ENCODE results near the gene ARHGEF10L.

Gene ARHGEF10L

DNA sequence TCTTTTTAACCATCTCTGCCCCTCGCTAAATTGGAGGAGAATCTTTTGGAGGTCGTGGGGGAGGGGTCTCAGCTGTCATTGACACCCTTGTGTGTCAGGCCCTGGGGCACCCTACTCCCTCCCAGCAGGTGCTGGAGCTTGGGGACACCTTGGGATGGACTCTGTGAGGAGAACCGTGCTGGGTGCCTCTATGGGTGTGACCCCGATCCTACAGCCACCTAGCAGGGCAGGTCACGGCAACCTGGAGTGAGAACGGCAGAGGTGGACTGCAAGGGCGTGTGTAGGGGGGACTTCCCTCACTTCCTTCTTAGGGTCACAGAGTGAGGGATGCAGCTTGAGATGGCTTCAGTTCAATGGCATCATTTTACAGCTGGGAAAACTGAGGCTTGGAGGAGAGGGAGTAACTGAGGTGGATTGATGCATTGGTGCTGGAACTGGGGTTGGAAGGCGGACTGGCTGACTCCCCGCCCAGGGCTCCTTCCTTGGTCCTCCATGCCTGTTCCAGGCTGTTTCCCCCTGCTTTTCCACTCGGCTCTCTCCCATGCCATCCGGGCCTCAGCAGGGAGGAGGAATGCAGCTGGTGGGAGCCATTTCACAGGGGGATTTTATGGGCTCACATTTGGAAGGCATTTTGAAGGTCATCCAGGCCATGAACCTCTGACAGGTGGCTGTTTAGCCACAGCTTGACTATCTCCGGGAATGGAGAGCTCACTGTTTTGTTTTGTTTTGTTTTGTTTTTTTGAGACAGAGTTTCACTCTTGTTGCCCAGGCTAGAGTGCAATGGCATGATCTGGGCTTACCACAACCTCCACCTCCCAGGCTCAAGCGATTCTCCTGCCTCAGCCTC lies 18.8 kb upstream of the ARHGEF10L start:
- DNase-seq: no peak

DNA sequence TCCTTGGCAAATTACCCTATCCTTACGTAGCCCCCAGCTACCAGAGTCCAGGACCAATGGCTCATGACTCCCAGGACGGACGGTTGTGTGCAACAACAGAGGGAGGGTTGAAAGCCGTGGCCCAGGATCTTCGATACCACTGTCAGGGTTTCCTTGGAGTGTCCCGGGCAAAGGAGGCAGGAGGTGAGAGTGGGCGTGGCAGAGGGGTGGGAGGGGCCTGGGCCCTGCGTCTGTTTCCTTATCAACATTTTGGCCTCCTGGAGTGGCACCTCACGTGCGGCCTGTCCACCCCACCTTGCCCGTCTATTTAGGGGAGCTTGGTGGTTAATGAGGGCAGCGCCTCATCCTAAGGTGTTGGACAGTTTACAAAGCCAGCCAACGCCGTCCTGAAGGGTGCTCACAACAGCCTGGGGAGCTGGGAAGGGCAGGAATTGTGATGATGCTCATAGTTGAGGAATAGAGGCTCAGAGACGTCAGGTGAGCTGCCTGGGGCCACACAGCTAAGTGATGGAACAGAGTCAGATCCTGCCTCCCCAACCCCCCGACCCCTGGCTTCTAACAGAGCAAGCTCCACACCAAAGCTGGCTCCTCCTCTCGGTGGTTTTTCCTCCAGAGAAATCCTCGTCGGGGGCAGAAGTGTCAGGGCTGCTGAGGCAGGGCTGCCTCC lies 17.4 kb upstream of the ARHGEF10L start:
- DNase-seq: no peak

DNA sequence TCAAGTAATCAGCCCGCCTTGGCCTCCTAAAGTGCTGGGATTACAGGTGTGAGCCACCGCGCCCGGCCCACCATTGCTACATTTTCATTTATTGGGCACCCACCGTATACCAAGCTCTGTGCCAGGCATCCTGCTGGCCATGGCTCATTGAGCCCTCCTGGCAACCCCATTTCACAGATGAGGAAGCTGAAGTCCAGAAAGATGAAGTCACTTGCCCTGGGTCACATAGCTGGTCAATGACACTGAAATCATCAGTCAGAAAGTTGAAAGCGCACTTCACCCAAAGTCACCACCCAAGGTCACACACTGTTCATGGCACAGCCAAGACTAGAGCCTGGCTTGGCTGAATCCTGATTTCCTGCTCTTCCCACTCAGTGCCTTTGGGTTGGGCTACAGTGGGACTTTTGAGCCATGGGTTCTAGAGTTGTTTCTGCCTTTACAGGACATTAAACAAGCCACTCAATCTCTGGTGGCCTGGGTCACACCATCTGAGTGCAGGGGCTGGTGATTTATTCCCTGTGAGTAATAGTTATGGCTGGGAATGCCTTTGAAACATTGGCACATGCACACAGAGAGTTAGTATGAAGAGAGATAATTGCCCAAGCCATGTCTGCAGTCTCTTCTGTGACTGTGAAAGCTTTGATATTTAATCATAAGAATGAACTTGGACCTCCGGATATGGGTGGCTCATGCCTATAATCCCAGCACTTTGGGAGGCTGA lies 16.0 kb upstream of the ARHGEF10L start:
- DNase-seq: no peak

DNA sequence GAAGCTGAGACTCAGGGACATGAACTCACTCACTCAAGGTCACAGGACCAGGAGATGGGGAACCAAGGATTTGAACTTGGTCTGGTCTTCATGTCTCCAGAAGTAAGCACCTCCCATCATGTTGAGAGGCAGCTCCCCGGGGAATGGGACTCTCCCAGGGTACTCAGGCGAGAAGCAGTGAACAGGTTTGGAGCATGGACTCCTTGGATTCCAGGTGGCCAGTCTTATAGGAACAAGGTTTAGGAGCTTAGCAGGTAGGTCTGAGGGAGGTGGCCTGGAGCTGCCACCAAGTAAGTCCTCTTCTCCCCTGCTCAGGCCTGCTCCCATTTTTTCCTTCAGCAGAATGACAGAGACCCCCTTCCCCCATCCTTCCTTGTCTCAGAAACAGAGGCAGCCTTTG lies 14.9 kb upstream of the ARHGEF10L start:
- DNase-seq: no peak

DNA sequence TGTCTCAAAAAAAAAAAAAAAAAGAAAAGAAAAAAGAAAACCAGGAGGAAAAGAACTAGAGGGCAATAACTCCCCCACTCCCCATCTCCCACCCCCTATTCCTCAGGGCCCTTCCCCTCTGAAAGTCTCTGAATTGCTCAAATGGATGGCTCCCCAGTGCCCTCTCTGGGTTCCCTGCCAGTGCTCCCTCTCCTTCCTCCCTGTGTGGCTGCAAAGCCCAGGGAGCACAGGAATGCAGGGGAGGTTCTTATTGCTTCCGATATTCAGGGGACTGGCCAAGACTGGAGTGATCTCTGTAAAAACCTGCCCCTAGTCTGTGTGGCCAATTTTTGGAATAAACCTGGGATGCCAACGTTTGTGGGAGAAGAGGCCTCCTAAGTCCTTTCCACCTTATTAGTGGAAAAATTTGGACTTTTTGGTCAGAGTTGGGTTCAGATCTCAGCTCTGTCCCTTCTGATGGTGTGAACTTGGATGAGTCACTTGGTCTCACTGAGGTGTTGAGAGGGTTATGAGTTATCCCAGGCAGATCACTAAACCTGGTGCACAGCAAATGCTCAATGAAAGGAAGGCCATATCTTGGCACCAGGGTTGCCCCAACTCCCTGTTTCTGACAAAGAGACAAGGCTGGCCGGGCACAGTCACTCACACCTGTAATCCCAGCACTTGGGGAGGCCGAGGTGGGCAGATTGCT lies 13.4 kb upstream of the ARHGEF10L start:
- no peak for DNase-seq

DNA sequence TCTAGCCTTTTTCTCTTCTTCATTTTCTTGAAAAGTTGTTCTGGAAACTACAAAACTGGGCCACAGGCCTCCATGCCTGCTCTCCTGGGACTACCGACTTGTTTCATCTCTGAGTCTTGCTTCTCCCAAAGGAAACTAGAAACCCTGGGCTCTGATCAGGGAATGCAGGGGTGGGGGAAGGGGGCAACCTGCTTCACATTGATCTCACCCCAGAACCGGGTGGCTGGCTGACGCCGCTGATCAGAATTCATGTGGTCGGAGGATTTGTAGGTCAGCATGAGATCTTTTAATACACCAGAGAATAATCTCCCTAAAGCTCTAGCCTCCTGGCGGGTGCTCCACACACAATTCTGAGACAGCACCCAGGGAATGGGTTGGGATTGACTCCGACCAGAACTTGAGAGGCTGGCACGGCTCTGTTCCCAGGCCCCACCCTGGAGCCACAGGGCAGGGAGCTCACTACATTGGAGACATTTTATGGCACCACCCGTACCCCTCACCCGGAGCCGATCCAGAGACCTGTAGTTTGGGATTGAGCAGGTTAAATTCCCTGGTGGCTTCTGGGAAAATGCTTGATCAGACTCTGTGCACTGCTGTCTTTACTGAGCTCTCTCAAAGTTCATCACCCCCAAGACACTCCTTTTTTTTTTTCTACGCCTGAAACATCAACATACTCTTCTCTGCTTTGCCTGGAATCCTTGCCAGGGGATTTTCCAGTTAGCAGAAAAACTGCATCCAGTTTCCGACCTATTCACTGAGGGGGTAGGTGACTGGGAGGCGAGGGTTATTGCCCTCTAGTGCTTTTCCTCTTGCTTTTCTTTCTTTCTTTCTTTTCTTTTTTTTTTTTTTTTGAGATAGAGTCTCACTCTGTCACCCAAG lies 12.2 kb upstream of the ARHGEF10L start:
- no peak for DNase-seq

DNA sequence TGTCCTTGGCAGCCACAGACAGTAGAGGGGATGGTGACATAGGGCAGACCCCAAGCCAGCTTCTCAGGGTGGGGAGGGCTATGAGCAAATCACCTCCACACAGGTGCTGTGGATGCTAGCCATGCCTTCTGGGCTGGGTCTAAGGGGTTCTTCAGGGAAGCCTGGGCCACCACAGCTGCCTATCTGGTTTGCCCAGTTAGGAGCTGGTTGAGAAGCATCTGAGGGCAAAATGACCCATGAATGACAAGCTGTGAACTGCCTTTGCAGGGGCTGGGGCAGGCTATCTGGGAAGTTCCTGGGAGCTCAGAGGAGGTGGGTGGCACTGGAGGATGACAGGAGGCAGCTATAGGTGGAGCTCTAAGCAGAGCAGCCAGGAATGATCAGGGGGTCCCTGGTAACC lies 10.1 kb upstream of the ARHGEF10L start:
- DNase-seq: no peak

DNA sequence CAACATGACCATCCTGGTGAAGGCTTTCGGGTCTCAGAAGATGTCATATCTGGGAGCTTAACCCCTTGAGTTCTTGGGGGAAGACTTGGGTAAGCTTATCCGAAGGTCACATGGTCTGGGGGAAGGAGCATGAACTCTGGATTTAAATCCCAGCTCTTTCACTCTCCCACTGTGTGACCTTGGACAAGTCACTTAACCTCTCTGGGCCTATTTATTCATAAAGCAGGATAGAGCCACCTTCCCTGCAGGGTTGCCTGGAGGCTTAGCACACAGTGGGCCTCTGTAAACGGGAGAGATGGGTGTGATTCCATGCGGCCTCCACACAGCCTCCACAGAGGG lies 8.2 kb upstream of the ARHGEF10L start:
- no peak for DNase-seq

DNA sequence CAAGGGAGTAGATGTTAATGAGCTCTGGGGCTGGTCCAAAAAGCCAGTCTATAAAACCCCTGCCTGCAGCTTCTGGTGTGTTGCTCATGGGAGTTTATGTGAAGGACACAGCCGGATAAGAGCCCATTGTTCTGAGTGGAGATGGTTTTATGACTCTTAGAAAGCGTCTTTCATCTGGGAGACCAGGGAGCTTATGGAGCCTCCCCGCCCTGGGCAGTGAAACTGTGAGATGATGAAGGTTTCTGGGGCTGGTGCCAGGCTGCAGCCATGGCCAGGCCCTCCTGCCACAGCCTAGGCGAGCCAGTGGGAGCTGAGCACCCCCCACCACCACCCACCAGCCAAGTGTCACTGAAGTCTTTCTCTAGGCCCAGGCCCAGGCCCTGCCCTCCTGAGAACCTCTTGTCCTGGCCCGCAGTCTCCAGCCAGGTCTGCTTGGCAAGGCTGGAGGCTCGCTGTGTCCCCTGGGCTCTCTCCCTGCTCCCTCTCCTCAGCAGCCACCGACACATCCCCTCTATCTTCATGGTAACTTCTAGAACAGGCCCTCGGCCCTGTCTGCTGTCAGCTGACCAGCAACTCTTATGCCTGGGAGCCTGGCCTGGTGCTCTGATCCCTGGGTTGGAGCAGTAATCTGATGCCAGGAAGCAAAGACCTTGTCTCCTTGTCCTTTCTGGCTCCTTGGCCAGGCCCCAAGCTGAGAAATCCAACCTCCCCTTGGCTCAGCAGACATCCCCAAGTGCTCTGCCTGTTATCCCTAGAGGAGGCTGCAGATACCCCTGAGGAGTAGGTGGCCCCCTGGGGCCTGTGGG lies 7.6 kb upstream of the ARHGEF10L start:
- peak in 52 of 56 donors; percentile 17 to 89 (median 68) for DNase-seq

DNA sequence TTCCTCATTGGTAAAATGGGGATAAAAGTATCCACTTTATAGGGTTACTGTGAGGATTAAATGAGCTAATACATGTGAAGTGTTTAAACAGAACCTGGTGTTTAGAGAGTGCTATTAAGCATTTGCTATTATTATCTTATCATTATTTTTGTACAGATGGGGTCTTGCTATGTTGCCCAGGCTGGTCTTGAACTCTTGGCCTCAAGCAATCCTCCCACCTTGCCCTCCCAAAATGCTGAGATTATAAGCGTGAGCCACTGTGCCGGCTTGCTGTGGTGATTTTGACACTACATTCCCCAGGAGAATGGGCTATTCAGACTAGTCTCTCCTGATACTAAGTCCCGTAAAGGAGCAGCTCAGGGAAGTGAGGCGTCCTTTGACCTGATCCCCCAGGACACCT lies 6.3 kb upstream of the ARHGEF10L start:
- DNase-seq: no peak

DNA sequence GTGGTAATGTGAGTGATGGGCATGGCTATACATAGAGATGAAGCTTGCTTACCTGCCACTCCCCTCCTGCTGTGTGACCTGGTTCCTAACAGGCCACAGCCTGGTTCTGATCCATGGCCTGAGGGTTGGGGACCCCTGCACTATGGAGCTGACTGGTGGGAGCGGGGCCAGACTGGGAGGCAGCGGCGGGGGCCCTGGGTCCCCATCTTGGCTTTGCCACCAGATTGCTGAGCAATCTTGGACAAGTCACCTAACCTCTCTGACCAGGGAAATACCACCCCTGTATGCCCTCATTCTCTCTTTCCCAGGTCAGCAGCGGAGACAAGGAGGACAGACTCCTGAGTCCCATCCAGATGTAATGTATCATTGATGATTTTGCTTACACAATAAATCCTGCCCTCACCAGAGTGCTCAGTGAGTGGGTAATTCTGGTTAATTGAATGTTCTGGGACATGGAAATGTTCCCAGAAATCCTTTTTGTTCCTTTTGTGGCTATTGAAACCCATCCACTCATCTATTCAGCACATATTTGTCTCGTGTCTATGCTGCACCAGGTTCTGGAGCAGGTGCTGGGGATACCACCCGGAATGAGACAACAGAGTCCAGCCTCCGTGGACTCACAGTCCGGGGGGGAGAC lies 4.1 kb upstream of the ARHGEF10L start:
- peak in 2 of 56 donors; percentile 17 to 21 for DNase-seq

DNA sequence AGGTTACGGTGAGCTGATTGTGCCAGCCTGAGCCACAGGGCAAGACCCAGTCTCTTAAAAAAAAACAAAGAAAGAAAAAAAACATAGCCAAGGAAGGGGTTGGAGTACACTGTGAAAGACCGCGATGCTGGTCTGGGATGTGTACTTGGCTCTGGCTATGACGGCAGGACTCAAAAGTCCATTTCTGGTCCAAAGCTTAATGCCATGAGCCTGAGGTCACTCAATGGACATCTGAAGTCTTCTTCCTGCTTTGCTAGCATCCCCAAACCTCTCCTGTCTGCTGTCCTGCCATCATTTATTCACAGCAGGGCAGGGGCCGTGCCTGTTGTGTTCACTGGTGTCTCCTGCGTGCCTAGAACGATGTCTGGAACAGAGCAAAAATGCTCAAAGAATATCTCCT lies 1.5 kb upstream of the ARHGEF10L start:
- DNase-seq: peak in 1 of 56 donors; percentile 43

DNA sequence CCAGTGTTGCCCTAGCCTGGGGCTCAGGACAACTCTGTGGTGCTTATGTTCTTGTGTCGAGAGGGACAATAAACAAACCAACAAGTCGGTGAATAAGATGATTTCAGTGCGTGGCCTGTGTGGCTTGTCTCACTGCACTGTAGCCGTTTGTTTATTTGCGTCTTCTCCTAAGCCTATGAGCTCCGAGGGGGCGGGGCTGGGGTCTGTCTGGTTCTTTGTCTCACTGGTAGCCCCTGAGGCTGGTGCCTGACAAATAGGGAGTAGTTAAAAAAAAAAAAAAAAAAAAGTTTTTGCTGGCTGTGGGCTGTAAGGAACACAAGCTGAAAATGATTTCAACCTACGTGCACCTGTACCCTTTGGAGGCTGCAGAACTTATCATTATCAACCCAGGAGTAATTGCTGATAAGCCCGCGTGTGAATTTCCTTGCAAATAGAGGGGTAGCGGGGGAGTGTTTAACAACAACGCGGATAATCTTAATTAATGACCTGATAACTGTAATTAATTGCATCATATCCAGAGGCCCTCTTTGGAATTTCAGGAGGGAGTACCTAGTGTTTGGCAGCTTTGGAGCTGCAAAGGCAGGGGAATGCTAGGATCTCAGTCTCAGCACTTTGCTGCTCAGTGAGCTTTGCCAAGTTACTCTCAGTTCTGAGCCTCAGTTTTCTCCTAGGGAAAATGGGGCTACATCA lies 925 bp upstream of the ARHGEF10L start:
- peak in 11 of 56 donors; percentile 9 to 34 (median 16) for DNase-seq

DNA sequence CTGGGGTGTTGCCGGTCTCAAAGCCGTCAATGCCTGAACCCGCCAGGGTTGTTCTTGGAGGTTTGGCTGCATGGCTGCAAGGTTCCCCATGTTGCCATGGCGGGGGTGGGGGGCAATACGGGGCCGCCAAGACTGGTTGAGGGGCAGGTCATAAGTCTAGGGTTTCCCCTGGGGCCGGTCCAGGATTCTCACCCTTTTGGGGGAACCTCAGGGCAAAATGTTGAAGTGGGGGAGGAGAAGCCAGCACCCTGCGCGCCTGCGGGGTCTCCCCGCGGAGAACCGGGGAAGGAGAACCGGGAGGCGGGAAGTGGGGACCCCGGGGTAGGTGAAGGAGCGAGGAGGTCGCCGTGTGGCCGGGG lies 401 bp upstream of the ARHGEF10L start:
- DNase-seq: peak in 2 of 56 donors; percentile 10 to 15

DNA sequence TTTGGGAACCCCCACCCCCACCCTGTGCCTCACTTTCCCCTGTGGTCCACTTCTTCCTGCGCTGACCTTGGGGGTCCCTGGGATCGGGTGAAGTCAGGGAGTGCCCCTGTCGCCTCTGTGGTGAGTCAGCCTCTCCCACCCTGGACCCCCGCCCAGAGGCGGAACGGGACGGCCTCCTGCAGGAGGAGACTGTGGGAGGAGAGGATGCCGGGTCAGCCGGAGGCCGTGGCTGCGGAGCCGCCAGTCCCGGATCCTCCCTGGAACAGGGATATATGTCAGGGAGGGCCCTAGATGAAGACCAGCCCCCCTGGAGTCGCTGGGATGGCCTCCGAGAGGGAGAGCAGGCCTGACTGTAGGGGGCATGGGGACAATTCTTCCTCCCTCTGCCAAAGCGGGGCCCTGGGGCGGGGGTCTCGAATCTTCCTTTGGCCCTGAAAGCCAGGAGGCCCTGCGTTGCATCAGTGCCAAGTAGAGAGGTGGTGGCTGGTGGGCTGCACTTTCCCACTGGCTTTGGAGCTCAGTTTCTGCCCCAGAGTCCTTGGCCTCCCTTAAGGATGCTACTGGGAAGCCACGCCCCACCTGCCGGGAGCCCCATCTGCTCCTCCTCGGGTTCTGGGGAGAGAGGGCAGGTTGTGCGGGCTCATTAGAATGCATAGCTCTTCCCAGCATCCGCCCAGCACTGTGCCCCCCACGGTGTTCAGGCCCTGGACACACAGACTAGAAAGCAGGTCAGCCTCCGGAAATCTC lies 930 bp downstream of the ARHGEF10L start:
- DNase-seq: peak in 26 of 56 donors; percentile 13 to 67 (median 40)

DNA sequence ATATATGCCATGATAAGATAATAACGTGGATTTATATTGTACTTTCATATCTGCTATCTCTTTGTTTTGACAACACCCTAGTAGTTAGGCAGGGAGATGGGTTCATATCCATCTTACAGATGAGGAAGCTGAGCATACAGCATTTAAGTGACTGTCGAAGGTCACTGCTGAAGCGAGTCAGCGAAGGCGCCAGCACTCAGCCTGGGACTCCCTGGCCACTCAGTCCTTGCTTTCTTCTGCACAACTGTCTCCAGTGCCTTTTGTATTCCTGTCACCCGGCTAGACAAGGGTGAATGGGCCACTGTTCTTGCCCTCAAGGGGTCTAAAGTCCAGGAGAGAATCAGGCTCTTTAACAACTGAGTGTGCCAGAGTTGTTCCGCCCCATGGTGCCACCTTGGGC lies 3.1 kb downstream of the ARHGEF10L start:
- DNase-seq: no peak

DNA sequence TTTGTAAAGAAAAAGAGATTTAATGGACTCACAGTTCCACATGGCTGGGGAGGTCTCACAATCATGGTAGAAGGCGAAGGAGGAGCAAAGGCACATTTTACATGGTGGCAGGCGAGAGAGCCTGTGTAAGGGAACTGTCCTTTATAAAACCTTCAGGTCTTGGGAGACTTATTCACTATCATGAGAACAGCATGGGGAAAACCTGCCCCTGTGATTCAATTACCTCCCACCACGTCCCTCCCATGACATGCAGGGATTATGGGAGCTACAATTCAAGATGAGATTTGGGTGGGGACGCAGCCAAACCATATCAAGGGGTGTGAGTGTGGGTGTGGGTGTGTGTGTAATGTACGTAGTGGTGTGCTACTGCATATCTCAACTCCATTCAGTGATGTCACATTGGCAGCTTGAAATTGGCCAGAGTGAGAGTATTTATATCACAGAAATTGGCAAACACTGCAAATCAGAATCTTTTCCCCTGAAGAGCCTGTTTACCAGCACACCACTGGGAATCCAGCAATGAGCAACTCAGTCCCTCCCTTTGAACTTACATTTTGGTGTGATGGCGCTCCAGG lies 5.4 kb downstream of the ARHGEF10L start:
- DNase-seq: no peak

DNA sequence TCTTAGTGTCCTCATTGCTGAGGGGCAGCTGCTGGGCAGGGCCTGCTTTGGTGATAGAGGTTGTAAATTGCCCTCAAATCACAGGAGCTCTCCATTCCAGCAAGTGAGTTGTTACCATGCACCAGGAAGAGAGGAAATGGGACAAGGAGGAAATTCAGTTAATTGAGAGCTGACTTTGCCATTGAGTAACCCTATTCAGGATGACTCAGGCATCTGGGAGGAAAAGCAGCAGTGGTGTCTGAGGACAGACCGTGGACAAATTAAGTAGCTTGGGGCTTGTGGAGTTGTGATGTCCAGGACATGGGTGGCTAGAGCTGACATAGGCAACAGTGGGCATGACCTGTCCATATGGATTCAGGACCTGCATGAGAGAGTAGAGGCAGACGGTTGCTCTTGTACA lies 5.9 kb downstream of the ARHGEF10L start:
- DNase-seq: no peak
